22Rv1 (cell line): ENCODE results near the gene GOLGA6L9.
"Not testable (repeated sequence)": the region's sequence is repeated elsewhere in the genome, so short reads cannot be mapped to it uniquely, and the experiment has no call there.

ENCODE experiments used
- ZFX ChIP-seq: fragments of 450-650 bp; IDR thresholded peaks from 2 replicates; pipeline ENCODE4 v1.6.1; 2017; ENCODE audit warnings: antibody characterized with exemption, borderline replicate concordance
- TF ChIP-seq, protein P1 (sequence below): fragments of 450-650 bp; IDR thresholded peaks from 2 replicates; pipeline ENCODE4 v1.5.1; 2017; ENCODE audit warnings: mild to moderate bottlenecking

DNA sequence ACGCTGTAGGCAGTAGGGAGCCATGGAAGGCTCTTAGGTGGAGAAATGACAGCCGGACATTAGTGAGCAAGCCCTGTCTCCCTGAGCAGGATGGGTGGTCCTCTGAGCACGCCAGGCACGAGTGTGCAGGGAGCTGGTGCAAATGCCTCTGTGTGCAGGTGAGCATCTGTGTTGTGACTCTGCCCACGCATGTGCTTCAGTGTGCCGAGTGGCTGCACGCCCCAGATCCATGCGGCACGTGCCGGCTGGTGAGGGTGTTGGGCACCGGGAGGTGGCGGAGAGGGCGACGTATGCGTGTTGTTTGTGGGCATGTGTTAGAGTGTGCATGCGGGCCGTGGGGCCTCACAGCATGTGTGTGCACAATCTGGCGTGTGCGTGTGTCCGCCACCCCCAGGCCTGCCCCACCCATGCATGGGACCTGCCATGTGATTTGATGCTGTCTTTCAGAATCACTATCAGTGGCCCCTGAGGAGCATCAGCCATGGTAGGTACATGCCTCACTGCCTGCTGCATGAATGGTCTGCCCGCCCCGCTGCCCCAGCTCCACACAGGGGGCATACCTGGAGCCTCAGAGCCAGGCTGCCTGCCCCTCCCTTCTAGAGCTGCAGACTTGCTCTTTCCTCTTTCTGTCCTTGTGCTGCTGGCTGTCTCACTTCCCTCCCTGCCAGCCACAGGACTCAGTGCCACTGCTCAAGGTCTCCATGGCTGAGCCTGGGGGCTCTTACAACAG is 45.1 kb downstream of the GOLGA6L9 start:
- TF ChIP-seq, protein P1, sequence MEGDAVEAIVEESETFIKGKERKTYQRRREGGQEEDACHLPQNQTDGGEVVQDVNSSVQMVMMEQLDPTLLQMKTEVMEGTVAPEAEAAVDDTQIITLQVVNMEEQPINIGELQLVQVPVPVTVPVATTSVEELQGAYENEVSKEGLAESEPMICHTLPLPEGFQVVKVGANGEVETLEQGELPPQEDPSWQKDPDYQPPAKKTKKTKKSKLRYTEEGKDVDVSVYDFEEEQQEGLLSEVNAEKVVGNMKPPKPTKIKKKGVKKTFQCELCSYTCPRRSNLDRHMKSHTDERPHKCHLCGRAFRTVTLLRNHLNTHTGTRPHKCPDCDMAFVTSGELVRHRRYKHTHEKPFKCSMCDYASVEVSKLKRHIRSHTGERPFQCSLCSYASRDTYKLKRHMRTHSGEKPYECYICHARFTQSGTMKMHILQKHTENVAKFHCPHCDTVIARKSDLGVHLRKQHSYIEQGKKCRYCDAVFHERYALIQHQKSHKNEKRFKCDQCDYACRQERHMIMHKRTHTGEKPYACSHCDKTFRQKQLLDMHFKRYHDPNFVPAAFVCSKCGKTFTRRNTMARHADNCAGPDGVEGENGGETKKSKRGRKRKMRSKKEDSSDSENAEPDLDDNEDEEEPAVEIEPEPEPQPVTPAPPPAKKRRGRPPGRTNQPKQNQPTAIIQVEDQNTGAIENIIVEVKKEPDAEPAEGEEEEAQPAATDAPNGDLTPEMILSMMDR, result not testable (repeated sequence)
- not testable (repeated sequence) for TF ChIP-seq ZFX
